NCI-H69 (cell line): ENCODE measurements around the gene MOSMO.

Experiments used
- DNase-seq: peaks from one replicate; lab custom pipeline; 2025; lab: John Stamatoyannopoulos, UW

The MOSMO gene

DNA sequence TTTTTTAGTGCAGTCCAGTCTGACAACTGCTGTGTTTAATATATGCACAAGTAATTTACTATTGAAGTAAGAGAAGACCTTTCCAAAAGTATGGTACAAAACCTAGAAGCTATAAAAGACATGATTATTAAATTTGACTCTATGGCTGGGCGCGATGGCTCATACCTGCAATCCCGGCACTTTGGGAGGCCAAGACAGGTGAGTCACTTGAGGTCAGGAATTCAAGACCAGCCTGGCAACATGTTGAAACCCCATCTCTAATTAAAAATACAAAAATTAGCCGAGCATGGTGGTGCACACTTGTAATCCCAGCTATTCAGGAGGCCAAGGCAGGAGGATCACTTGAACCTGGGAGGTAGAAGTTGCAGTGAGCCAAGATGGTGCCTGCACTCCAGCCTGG is 43.1 kb downstream of the MOSMO start:
- no peak for DNase-seq

DNA sequence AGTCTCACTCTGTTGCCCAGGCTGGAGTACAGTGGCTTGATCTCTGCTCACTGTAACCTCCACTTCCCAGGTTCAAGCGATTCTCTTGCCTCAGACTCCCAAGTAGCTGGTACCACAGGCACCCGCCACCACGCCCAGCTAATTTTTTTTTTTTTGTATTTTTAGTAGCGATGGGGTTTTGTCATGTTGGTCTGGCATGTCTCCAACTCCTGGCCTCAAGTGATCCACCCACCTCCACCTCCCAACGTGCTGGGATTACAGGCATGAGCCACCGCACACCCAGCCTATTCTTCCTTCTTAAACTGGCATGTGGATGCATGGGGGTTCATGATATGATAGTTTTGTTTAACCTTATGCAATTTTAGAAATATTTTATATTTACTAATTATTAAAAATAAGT is 45.1 kb downstream of the MOSMO start:
- DNase-seq = peak; percentile 43

DNA sequence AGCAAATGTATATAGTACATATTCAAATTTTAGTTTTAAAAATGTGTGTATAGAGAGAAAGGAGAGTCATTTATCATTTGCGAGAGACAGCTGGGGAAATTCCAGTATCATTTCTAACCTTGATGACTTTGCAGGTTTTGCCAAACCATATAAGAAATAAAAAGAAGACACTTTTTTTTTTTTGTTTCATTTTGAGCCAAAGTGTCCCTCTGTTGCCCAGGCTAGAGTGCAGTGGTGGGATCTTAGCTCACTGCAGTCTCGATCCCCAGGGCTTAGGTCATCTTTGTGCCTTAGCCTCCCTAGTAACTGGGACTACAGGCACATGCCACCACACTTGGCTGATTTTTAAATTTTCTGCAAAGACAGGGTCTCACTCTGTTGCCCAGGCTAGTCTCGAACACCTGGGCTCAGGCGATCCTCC is 46.0 kb downstream of the MOSMO start:
- DNase-seq = no peak

DNA sequence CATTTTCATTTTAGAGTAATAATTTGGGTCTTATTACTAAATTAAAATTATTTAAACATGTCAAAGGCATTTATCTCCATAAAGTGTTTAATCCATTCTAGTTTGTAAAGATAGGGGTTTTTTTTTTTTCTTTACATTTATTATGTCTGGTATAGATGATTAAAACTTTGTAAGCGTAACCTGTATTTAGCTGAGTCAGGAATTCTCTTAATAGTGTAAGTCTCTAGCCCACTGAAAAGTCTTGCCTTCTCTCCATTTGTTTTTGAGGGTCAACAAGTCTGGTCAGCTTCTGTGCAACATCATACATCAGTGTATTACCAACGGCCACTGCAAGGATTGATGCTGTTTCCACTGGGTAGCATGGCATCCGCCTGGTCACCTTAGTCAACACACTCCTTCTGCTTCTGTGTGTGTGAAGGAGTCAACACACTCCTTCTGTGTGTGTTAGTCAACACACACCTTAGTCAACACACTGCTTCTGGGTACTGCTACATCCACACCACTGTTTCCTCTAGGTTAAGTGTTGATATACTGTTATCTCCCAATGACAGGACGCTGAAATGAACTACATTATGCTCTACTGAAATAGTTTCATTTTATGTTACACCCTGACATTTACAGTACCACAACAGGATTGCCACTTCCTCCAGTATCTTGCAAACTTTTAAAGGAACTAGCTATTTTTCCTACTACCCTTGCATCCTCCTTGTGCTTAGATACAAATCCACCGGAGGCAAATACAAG is 47.1 kb downstream of the MOSMO start:
- no peak for DNase-seq

DNA sequence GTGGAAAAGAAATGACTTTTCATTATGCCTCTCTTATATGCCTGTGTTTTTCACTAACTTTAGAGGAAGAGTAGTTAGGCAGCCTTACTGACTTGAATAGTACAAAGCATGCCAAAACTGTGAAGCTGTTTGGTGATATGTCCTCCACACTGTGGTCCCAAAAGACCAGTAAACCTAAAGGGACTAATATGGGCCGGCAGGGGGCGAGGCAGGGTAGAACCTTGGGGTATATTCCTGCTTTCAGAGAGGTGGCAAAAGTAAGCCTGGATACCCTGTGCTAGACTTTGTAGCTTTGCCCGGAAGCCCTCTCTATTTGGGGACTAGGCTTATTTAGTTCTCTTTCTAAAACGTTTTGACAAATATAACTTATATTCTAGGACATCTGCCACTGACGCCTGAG is 48.0 kb downstream of the MOSMO start:
- DNase-seq = no peak

DNA sequence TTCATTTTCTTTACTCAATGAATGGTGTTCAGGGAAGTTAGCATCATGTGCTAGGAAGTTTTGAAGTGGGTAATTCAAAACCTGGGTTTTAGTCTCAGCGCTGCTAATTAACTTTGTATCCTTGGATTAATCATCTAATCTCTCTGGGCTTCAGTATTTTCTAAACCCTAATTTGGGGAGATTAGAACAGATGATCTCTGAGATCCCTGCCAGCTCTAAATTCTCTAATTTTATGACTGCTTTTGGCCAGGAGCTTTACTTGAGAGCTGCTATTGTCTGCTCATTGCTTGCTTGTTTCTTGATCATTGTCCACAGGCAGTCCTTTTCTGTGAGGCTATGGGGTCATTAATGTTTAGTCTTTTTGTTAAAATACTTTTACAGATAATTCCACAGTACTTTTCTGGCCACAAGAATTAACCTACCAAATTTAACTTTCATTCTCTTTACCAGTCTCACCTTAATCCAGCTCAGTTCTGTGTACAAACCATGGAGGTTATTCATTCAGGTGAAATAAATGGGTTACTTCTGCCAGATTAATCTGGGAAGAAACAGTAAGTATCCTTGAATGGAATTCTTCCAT is 56.1 kb downstream of the MOSMO start:
- no peak for DNase-seq

DNA sequence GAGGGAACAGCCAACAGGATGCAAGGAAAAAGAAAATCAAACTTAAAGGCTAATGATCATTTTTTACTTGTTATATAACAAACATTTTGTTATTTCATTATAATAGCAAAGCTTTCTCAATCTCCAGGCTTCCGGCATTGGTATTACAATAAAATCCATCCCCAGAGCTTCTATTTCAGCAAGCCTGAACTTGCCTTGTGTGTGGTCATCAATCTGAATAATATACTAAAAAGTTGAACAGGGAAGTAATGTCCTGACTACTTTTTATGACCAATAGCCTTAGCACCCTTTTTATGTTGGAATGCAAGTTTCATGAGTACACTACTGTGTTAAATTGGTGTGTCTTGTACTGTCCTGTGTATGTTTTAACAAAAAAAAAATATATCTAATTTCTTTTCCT is 57.3 kb downstream of the MOSMO start:
- DNase-seq = no peak

DNA sequence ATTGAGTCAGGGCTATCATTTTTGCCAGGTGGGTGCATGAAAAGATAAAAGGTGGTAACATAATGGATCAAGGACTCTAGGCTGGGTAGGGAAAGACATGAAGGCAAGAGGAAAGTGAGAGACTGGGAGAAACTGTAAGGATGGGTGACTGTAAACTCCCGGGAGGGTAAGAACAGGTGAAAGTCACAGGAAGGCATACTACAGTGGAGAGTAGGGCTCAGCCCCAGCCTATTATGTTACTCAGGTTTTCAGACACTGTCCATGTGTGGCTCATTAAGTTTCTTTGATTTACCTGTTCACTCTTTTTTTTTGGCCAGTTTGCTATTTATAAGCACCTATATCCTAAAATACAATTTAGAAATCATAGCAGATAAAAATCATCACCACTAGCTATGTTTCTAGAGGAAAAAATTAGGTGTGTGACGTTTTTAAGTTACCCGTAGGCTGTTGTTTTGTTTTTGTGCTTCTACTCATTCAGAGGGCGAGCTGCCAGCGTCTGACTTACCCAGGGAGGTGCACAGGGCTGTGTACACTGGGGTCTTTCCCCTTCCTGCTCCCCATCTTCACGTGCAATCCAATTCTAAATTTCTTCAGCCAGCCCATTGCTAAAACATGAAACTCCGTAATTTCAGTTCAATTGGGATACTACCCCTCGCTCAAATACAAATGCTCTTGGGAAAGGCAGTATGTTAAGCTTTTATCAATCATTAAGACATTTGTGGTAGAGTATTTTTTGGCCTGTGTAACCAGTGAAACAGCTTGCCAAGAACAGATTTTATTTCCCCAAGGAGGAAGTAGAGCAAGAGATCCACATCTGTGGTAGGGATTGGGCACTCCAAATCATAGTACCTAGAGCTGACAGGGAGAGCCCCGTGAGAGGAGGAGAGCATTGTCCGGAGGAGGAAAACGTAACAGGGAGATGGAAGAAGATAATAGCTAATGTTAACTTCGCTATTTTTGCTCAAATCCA is 62.7 kb downstream of the MOSMO start:
- DNase-seq = peak; percentile 8

DNA sequence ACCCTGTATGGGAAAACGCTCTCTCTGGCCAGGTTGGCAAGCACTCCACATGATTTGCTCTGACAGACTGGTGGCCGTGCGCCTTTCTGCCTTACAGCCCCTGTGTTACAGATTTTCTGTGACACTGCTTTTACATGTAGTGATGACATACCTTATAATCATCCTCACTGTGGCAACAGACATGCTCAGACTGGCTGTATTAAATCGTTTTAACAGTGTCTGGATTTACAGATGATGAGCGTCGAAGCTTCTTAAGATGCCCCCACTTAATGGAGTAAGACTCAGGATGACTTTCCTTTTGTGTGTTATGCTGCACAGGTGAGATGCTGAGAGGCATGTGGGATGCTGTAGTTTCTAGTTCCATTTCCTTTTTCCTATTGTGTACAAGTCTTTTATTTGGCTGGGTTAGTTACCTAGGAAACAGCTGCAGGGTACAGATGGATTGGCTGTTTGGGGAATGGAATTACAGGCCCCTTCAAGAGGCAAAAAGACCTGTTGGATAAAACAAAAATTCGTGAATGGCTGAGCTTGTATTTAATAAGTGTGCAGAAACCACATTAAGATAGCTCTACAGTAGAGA is 63.5 kb downstream of the MOSMO start:
- peak; percentile 18 for DNase-seq

DNA sequence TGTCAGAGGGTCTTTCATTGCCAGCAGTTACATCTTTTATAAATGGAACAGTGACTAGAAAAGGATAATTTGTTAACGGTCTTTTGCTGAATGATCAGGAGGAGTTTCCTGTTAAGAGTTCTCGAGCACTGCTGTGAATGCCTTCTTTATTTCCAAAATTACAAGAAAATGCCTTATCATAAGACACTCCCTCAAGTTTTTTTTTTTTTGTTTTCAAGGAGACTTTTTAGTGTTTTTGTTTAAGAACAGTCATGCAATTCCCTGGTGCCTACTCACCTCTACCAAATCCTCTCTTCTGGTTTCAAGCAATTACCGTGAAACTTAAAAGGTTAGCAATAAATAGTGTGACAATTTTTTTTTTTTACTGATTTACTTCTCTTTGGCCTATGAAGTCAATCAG is 65.4 kb downstream of the MOSMO start:
- no peak for DNase-seq

DNA sequence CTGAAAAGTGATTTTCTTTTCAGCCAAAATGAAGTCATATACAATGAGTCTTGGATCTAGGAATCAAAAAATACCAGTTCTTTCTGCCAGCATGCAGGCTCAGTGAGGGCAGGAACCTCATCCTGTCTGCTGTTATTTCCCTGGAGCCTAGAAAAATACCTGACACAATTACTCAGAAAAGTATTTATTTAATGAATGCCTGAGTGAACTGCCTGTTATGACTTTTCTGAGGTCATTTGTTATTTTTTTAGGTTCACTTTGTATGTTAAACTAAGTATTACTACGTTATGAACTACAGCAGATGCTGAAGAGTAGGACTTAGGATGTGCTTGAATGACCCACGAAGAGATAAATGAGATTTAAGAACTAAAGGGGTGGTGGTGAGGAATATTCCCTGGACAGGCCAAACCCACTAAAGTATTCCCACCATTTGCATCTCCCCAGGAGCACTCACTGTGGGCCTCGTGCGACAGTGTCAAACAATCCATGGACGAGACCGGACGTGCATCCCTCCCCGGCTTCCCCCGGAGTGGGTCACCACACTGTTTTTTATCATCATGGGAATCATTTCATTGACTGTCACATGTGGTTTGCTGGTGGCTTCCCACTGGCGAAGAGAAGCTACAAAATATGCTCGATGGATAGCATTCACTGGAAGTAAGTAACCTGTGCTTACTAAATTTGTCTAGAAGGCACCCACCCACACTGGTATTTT is 67.3 kb downstream of the MOSMO start:
- DNase-seq = no peak

DNA sequence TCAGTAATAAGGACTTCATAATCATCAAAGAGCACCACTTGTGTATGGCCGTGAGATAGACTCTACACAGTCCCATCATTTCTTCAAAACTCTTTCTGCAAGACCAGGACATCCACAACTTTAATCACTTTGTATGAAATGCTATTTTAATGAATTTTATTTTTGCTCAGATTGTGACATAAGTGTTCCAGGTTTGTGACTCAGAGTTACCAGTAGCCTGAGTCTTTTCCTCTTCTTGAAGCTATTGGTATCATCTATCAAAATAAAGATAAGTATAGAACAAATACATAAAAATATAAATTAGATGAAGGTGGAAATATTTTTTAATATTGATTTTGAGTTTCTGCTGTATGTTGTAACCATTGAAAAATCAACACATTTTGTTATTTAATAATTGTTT is 67.9 kb downstream of the MOSMO start:
- no peak for DNase-seq

DNA sequence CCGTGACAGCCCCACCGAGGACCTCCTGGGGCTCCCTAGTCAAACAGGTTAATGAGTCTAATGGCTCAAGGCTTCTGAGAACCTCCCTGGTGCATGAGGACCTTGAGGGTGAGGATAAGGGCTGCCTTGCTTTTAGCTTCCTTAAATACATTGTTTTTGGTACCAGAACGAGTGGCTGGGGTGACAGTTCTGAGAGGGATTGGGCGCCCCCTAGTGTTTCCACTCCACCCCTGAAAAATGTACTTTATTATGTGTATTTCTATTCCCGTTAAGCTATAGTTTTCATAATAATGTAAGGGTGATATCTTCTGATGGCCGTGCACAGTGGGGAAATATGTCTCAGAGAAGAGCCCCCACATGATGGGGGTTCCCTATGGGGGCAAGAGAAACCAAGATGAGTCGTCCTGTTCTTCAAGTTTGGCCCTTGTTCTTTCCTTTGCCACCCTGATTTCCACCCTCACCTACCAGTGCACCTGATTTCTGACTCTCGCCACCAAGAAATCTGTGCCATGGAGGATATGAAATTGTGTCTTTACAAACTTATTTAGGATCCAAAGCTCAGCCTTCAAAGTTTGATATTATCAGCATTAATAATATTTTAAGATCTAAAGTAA is 69.9 kb downstream of the MOSMO start:
- peak; percentile 63 for DNase-seq

DNA sequence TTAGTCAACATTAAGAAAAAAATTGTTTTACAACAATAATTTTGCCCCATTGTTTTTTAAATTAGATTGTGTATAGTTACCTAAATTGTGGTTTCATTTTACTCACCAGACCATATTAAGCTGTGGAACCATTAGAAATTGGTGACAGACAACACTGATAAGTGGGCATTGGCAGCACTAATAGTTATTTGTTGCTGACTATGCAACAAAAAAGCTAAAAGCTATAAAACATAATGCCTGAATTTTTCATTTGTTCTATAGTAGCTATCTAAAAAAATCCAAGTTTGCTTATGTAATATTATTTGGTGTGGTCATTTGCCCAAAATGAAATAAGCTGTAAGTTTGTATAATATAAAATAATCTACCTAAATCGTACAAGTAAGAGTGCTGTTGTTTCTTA is 70.7 kb downstream of the MOSMO start:
- DNase-seq = no peak

DNA sequence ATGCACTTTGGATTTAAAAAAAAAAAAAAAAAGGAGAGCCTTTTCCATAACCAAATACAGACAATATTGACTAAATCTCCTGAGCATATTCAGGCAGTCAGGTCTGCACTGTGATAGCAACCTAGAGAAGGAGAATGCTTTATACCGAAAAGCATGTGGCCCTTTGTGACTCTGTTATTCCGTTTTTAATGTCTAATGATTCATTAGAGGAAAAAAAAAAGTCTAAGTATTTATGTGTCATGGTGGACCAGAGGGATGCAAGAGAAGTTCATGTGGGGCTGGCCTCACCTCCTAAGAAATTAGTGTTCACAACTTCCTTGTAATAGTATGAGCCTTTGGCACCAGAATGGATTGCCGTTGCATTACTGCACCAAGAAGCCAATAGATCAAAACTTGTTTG is 73.1 kb downstream of the MOSMO start:
- DNase-seq = no peak

DNA sequence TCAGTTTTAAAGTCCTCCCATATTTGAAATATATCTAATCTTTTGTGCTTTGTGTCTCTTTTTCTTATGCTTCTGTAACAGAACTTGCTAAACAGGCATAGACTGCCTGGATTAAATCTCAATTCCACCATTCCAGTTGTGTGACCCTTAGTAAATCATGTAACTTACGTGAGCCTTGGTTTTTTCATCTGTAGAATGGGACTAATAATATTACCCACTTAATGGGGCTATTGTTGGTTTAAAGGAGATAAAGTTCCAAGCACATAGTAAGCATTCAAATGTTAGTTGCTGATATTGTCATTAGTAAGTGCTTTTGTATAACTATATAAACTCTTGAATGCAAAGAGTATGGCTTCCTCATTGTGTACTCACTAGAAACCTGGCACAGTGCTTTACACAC is 78.5 kb downstream of the MOSMO start:
- no peak for DNase-seq

DNA sequence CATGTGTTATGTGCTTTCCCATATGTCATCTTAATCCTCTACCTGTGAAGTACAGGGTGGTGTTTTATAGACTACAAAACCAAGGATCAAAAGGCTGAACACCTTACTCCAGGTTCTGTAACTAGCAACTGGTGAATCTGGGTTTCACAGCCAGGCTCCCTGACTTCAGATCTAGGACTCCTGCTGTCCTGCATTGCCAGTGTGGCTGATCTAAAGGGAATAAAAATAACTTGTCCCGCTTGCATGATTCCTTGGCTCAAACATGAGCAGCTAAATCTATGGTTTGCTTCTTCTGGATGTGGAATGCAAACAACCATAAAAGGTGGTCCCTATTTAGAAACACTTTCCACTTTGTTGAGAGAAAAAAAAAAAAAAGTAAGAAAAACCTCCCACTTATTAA is 80.7 kb downstream of the MOSMO start:
- DNase-seq = no peak

DNA sequence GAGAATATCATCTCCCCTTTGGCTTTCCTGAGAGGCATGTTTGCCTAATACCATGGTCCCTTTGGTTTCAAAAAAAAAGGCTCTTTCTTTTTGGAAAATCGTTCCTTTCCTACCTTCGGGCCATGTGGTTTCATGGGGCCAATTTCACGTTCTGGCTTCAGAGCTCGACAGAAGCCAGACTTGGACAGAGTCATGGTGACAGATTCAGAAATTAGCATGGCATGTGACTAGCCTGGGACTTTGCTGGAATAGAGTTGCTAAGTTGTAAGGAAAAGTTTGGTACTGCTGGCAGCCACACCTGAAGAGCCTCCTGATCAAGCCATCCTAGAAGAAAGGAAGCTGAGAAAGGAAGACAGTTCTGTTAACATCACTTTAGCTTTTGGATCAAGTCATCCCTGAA is 82.0 kb downstream of the MOSMO start:
- no peak for DNase-seq

DNA sequence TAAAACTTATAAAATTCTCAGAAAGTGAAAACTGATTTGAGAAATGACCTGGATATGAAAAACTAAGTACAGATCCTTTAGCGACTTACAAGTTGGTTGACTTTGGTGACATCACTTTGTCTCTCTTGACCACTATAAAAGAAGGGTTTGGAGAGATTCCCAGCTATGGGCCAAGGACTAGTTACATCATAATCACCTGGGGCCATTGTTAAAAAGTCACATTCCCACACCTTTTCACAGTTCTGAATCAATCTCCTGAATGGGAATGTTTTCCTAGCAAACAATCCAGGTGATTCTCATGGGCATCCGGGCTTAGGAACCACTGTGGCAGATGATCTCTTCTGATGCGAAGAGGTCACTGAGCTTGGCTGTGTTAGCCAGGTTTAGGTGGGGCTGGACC is 83.8 kb downstream of the MOSMO start:
- DNase-seq = no peak

DNA sequence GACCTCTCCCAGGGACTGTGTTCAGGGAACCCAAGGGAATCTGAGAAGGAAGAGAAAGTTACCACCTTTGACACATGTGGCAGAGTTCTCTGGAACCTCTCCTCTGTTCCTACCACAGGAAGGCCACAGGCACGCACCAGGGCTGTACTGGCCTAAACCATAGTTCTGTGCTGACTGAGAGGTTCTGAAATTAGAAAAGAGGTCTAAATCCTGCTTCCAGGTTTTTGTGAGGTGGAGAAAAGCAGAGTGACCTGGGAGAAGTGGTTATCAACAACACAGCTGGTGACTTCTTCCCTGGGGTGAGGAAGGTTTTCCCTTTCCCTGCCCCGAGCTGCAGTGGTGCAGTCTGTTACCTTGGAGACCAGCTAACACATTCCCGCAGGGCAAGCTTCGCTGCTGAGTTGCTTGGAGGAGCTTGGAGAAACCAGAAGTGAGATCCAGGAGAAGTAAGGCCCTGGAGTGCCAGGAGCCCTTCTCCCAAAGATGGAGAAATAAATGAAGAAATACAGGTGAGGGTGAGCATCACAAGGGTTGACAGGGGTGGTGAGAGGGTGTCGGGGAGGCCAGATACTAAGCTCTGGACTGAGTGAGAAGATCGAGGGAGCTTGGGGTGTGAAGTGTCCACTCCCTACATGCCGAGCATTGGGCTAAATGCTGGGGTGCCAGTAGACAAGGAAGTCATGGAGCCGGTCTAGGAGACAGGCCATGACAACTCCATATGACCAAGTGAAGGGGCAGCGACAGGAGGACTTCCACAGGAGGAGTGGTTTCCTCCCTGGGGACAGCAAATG is 84.4 kb downstream of the MOSMO start, which contains the start of gene VWA3A:
Gene VWA3A (plus strand): TSS at position 399 of the 791 bp plus-strand sequence. CDS start 97 bp downstream, at position 496.
- peak; percentile 66 for DNase-seq
